ENCODE data around the gene APOLD1. TPM values are rescaled to one million over a fixed set of nuclear protein-coding genes. Genes with fewer than 3 reads are reported as not detected.

Gene APOLD1
- polyA plus RNA-seq, 1 donor (not counting 4 experiments of a cell fraction or from before 2014, with no cell fraction given): 0.34 TPM

GRCh38 chr12:12777092-12777491 lies 8.4 kb upstream of the APOLD1 start:
- Histone ChIP-seq H3K9me3 (ENCODE audit: control insufficient read depth, low read depth, low read length) (no peaks in the 10 kb centered on the region), H3K36me3 (ENCODE audit: control insufficient read depth in 2 of 2, extremely low read depth in 1 of 2, insufficient read depth in 2 of 2, low read length in 2 of 2) (no peaks in the 10 kb centered on the region), H3K27ac (ENCODE audit: control insufficient read depth, insufficient read depth, low read length) (no peak overlapping the region), H4K20me1 (ENCODE audit: control insufficient read depth, extremely low read depth, insufficient read depth, low read length) (no peaks in the 10 kb centered on the region), H3K79me2 (ENCODE audit: control insufficient read depth, insufficient read depth, low read length) (no peaks in the 10 kb centered on the region), H3K9ac (ENCODE audit: control insufficient read depth, extremely low read depth, insufficient read depth, low read length) (no peak overlapping the region), H2AFZ (ENCODE audit: control insufficient read depth, low read length) (no peak overlapping the region), H3K4me2 (ENCODE audit: control insufficient read depth, extremely low read depth, insufficient read depth, low read depth, low read length) (no peak overlapping the region), H3K4me3 (ENCODE audit: control insufficient read depth in 2 of 3, extremely low read depth in 1 of 3, insufficient read depth in 2 of 3, low read depth in 1 of 3, low read length in 3 of 3) (no peak overlapping the region), H3K27me3 (ENCODE audit: control insufficient read depth, extremely low read depth, insufficient read depth, low read length) (no peaks in the 10 kb centered on the region), H3K4me1 (ENCODE audit: control insufficient read depth, extremely low read depth, insufficient read depth, low read length) (peaks cover 26% of the 10 kb centered on the region), H3K9me1 (ENCODE audit: control insufficient read depth, extremely low read depth, insufficient read depth, low read length) (no peaks in the 10 kb centered on the region)
- dilution Hi-C loops (cut with MboI; ENCODE audit: extremely low pct_ligation_motif_present, low sequenced_read_pairs): no loop called here
- no peak for DNase-seq (ENCODE audit: low read depth, low spot score)
- FAIRE-seq: peak; percentile 20
- no peak for TF ChIP-seq CTCF (optimal IDR thresholded peaks at IDR 0.05 in 1 of 3, IDR thresholded peaks at IDR 0.05 in 1 of 3, conservative IDR thresholded peaks at IDR 0.05 in 1 of 3; ENCODE audit: extremely low read depth in 1 of 3, insufficient read depth in 2 of 3, low read length in 3 of 3)
- TF ChIP-seq EZH2 (IDR thresholded peaks at IDR 0.05; ENCODE audit: low read length): no peak

GRCh38 chr12:12779007-12779406 lies 6.5 kb upstream of the APOLD1 start:
- TF ChIP-seq EZH2 (IDR thresholded peaks at IDR 0.05; ENCODE audit: low read length) (no peak), CTCF (optimal IDR thresholded peaks at IDR 0.05 in 1 of 3, IDR thresholded peaks at IDR 0.05 in 1 of 3, conservative IDR thresholded peaks at IDR 0.05 in 1 of 3; ENCODE audit: extremely low read depth in 1 of 3, insufficient read depth in 2 of 3, low read length in 3 of 3) (no peak)
- no peaks in the 10 kb centered on the region for H3K36me3 ChIP-seq (ENCODE audit: control insufficient read depth in 2 of 2, extremely low read depth in 1 of 2, insufficient read depth in 2 of 2, low read length in 2 of 2)
- H3K9me1 ChIP-seq (ENCODE audit: control insufficient read depth, extremely low read depth, insufficient read depth, low read length): no peaks in the 10 kb centered on the region
- no peak overlapping the region for H2AFZ ChIP-seq (ENCODE audit: control insufficient read depth, low read length)
- H4K20me1 ChIP-seq (ENCODE audit: control insufficient read depth, extremely low read depth, insufficient read depth, low read length): no peaks in the 10 kb centered on the region
- no peaks in the 10 kb centered on the region for H3K9me3 ChIP-seq (ENCODE audit: control insufficient read depth, low read depth, low read length)
- no peaks in the 10 kb centered on the region for H3K79me2 ChIP-seq (ENCODE audit: control insufficient read depth, insufficient read depth, low read length)
- no peak for DNase-seq (ENCODE audit: low read depth, low spot score)
- no peaks in the 10 kb centered on the region for H3K27me3 ChIP-seq (ENCODE audit: control insufficient read depth, extremely low read depth, insufficient read depth, low read length)
- no peak overlapping the region for H3K4me3 ChIP-seq (ENCODE audit: control insufficient read depth in 2 of 3, extremely low read depth in 1 of 3, insufficient read depth in 2 of 3, low read depth in 1 of 3, low read length in 3 of 3)
- H3K4me1 ChIP-seq (ENCODE audit: control insufficient read depth, extremely low read depth, insufficient read depth, low read length): peaks cover 26% of the 10 kb centered on the region
- H3K9ac ChIP-seq (ENCODE audit: control insufficient read depth, extremely low read depth, insufficient read depth, low read length): no peak overlapping the region
- FAIRE-seq: no peak
- dilution Hi-C loops (cut with MboI; ENCODE audit: extremely low pct_ligation_motif_present, low sequenced_read_pairs): no loop called here
- no peak overlapping the region for H3K4me2 ChIP-seq (ENCODE audit: control insufficient read depth, extremely low read depth, insufficient read depth, low read depth, low read length)
- no peak overlapping the region for H3K27ac ChIP-seq (ENCODE audit: control insufficient read depth, insufficient read depth, low read length)
